ENCODE measurements around the gene AUTS2. TPM values are rescaled to one million over a fixed set of nuclear protein-coding genes. Genes with fewer than 3 reads are reported as not detected.

Gene AUTS2
- total RNA-seq, 1 donor from 2014 or later: 53.0 TPM

DNA sequence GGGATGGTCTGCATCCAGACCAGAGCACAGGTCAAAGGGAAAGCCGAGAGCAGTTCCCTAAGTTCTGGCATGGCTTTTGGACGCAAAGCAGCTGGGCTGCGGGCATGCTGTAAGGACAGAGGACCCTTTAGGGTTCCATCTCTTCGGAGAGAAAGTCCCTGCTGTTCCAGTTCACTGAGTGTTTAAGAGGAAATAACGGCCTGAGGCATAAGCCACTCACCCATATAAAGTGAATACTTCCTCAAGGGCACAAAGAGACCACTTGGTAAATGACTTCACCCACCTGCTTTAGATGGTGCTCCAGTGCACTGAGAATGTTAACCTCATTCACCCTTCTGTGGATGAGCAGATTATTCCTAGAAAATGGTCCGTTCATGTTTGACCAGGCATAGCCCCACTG lies 946.9 kb downstream of the AUTS2 start:
- Histone ChIP-seq H3K27me3 (no peaks in the 10 kb centered on the region), H3K27ac (no peak overlapping the region), H3K4me3 (no peak overlapping the region), H3K4me1 (no peaks in the 10 kb centered on the region), H3K36me3 (no peaks in the 10 kb centered on the region), H3K9me3 (no peaks in the 10 kb centered on the region)
- peak in 1 of 2 donors; percentile 29 for DNase-seq (ENCODE audit: extremely low spot score in 2 of 2)
- intact Hi-C loops (cut with DNase I): no loop called here
- TF ChIP-seq POLR2AphosphoS5 (IDR thresholded peaks at IDR 0.05; ENCODE audit: insufficient read depth in 1 of 2, low read depth in 1 of 2) (no peak), POLR2A (IDR thresholded peaks at IDR 0.05) (no peak)
- TF ChIP-seq, protein P1, sequence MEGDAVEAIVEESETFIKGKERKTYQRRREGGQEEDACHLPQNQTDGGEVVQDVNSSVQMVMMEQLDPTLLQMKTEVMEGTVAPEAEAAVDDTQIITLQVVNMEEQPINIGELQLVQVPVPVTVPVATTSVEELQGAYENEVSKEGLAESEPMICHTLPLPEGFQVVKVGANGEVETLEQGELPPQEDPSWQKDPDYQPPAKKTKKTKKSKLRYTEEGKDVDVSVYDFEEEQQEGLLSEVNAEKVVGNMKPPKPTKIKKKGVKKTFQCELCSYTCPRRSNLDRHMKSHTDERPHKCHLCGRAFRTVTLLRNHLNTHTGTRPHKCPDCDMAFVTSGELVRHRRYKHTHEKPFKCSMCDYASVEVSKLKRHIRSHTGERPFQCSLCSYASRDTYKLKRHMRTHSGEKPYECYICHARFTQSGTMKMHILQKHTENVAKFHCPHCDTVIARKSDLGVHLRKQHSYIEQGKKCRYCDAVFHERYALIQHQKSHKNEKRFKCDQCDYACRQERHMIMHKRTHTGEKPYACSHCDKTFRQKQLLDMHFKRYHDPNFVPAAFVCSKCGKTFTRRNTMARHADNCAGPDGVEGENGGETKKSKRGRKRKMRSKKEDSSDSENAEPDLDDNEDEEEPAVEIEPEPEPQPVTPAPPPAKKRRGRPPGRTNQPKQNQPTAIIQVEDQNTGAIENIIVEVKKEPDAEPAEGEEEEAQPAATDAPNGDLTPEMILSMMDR (IDR thresholded peaks at IDR 0.05): no peak

DNA sequence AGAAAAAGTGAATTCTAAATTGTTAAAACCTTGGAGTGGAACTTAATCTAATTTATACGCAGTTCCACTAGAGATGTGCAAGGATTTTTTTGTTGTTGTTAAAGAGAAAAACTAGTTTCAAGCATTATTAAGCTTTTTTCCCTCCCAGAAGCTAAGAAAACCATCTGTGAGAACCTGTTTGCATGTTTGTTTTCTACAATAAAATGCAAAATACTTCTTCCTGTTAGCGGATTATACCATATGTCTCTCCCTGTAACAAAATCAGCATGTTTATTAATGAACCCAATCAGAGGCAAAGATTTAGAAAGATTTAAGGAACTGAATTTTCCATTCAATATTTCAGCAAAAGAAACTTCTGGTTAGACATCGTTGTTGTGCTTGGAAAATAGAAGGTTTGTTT lies 953.9 kb downstream of the AUTS2 start:
- Histone ChIP-seq H3K27me3 (no peaks in the 10 kb centered on the region), H3K27ac (no peak overlapping the region), H3K36me3 (no peaks in the 10 kb centered on the region), H3K4me3 (no peak overlapping the region), H3K4me1 (no peaks in the 10 kb centered on the region), H3K9me3 (no peaks in the 10 kb centered on the region)
- DNase-seq (ENCODE audit: extremely low spot score in 2 of 2): no peak
- intact Hi-C loops (cut with DNase I): no loop called here
- TF ChIP-seq, protein P1 (IDR thresholded peaks at IDR 0.05): no peak
- TF ChIP-seq POLR2A (IDR thresholded peaks at IDR 0.05) (no peak), POLR2AphosphoS5 (IDR thresholded peaks at IDR 0.05; ENCODE audit: insufficient read depth in 1 of 2, low read depth in 1 of 2) (no peak)

DNA sequence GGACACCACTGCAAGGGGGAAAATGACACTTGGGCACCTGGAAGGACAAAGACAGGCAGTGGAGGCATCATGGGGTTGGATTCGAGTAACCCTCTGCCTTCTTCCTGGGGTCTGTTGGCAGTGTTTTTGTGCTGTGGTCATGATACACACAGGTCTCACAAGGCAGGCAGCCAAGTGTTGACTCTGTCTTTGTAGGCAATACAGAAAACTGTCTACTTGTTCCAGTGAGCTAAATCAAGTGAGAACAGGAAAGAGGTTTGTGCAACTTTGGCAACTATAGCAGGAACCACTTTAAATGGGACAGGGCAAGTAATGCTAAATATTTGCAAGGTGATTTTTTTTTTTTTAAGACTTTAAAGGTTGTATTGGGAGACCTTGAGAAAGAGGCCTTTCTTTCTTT lies 955.1 kb downstream of the AUTS2 start:
- H3K9me3 ChIP-seq: no peaks in the 10 kb centered on the region
- intact Hi-C loops (cut with DNase I): no loop called here
- TF ChIP-seq, protein P1 (IDR thresholded peaks at IDR 0.05): no peak
- TF ChIP-seq POLR2A (IDR thresholded peaks at IDR 0.05) (no peak), POLR2AphosphoS5 (IDR thresholded peaks at IDR 0.05; ENCODE audit: insufficient read depth in 1 of 2, low read depth in 1 of 2) (no peak)

DNA sequence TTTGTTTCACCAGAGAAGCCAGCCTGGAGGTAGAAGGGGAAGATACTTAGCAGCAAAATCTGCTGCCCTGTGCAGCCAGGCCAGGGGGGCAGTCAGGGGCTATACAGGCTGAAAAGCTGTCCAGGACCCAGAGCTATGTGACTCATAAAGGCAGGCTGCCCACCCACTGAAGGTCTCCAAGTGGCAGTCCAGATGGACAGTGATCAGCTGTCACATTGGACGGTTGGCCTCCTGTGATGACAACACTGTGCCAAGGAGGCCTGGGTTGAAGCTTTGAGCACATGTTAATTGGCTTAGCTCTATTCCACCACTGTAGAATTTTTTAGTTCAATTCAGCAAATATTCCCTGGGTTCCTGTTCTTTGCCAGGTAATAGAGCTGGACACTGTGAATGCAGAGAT lies 956.4 kb downstream of the AUTS2 start:
- no peaks in the 10 kb centered on the region for H3K4me1 ChIP-seq
- peak in 1 of 2 donors; percentile 40 for DNase-seq (ENCODE audit: extremely low spot score in 2 of 2)
- intact Hi-C loops (cut with DNase I): no loop called here
- no peak for TF ChIP-seq POLR2AphosphoS5 (IDR thresholded peaks at IDR 0.05; ENCODE audit: insufficient read depth in 1 of 2, low read depth in 1 of 2)
- TF ChIP-seq POLR2A (IDR thresholded peaks at IDR 0.05): no peak
- TF ChIP-seq, protein P1 (IDR thresholded peaks at IDR 0.05): no peak
- H3K27ac ChIP-seq: no peak overlapping the region
- no peaks in the 10 kb centered on the region for H3K36me3 ChIP-seq
- H3K27me3 ChIP-seq: no peaks in the 10 kb centered on the region
- H3K9me3 ChIP-seq: no peaks in the 10 kb centered on the region
- no peak overlapping the region for H3K4me3 ChIP-seq

More for the DNA sequence above, 955.1 kb downstream of the AUTS2 start:
- Histone ChIP-seq H3K4me3 (no peak overlapping the region), H3K36me3 (no peaks in the 10 kb centered on the region), H3K27ac (no peak overlapping the region), H3K27me3 (no peaks in the 10 kb centered on the region), H3K4me1 (no peaks in the 10 kb centered on the region)
- no peak for DNase-seq (ENCODE audit: extremely low spot score in 2 of 2)

DNA sequence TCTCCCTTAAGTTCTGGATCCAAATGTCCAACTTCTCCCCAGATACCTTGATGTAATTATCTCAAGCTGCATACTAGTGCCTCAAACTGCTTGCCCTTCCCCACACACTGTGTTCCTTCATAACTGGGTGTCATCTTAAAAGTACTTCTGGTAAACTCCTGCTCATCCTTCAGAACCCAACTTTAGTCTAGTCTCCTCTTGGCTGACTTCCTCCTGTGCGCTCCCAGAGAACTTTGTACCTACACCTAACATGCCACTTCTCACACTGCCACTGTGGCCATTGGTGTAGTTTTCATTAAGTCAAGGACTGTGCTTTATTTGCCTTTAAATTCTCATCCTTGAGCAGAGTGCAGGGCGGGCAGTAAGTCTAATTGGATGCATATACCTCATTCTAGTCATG lies 958.5 kb downstream of the AUTS2 start:
- intact Hi-C loops (cut with DNase I): no loop called here
- Histone ChIP-seq H3K36me3 (no peaks in the 10 kb centered on the region), H3K4me1 (no peaks in the 10 kb centered on the region), H3K27ac (no peak overlapping the region), H3K4me3 (no peak overlapping the region), H3K9me3 (no peaks in the 10 kb centered on the region), H3K27me3 (no peaks in the 10 kb centered on the region)
- TF ChIP-seq POLR2AphosphoS5 (IDR thresholded peaks at IDR 0.05; ENCODE audit: insufficient read depth in 1 of 2, low read depth in 1 of 2): no peak
- TF ChIP-seq, protein P1 (IDR thresholded peaks at IDR 0.05): no peak
- no peak for TF ChIP-seq POLR2A (IDR thresholded peaks at IDR 0.05)
- peak in 1 of 2 donors; percentile 20 for DNase-seq (ENCODE audit: extremely low spot score in 2 of 2)

Data from vagina (tissue), 2 donors.